PC-9 (cell line): ENCODE data around the gene ELMO2. TPM values are rescaled to one million over a fixed set of nuclear protein-coding genes. Genes with fewer than 3 reads are reported as not detected.

Experiments
- BruUV-seq: library from RNA; stranded (reverse); fragments of 400-500 nt; replicated peaks from 2 replicates; lab custom pipeline; 2021; lab: Mats Ljungman, UMichigan
- CTCF ChIA-PET: fragments of 300-600 bp; sonication (Branson Sonifier 250); formaldehyde crosslinking; loops from one replicate; lab custom pipeline; 2022; ENCODE audit warnings: antibody characterized with exemption; lab: Charles Lee
- POLR2A ChIA-PET: fragments of 300-600 bp; sonication (Branson Sonifier 250); formaldehyde crosslinking; loops from one replicate; lab custom pipeline; 2022; ENCODE audit warnings: antibody characterized with exemption; ENCODE audit not compliant: unreplicated experiment; lab: Charles Lee
- DNase-seq, 2 experiments: peaks; one replicate each; pipeline versions ENCODE4 v3.0.0 to v3.0.0-alpha.2; 2015 to 2022; ENCODE audit warnings: mixed read lengths in 1 of 2
- H2AFZ ChIP-seq: fragments of 200-600 bp; sonication (generic); 2 replicates; pipeline ENCODE4 v1.8.1; 2017; ENCODE audit warnings: antibody characterized with exemption
- H3F3A ChIP-seq: fragments of 200-600 bp; sonication (generic); 2 replicates; pipeline ENCODE4 v1.8.1; 2017; ENCODE audit warnings: antibody characterized with exemption, mild to moderate bottlenecking, low read depth; ENCODE audit not compliant: insufficient read depth
- H3K27ac ChIP-seq: fragments of 200-600 bp; sonication (generic); 2 replicates; pipeline ENCODE4 v1.6.1; 2016; ENCODE audit warnings: mixed run types
- H3K27me3 ChIP-seq: fragments of 200-600 bp; sonication (generic); 2 replicates; pipeline ENCODE4 v1.6.1; 2016; ENCODE audit warnings: low read depth, mixed run types; ENCODE audit not compliant: insufficient read depth
- H3K36me3 ChIP-seq: fragments of 200-600 bp; sonication (generic); 2 replicates; pipeline ENCODE4 v1.6.1; 2016; ENCODE audit warnings: low read depth, mixed run types
- H3K4me1 ChIP-seq: fragments of 200-600 bp; sonication (generic); replicated peaks from 2 replicates; pipeline ENCODE4 v1.6.1; 2016; ENCODE audit warnings: mixed run types; ENCODE audit not compliant: insufficient read depth
- H3K4me2 ChIP-seq: fragments of 200-600 bp; sonication (generic); 2 replicates; pipeline ENCODE4 v1.6.1; 2017; ENCODE audit warnings: mixed run types
- H3K4me3 ChIP-seq: fragments of 200-600 bp; sonication (generic); 2 replicates; pipeline ENCODE4 v1.6.1; 2016; ENCODE audit warnings: mixed run types
- H3K79me2 ChIP-seq: fragments of 200-600 bp; sonication (generic); 2 replicates; pipeline ENCODE4 v1.6.1; 2017; ENCODE audit warnings: low read depth, mixed run types
- H3K9me2 ChIP-seq: fragments of 200-600 bp; sonication (generic); 2 replicates; pipeline ENCODE4 v1.8.1; 2017; ENCODE audit warnings: mild to moderate bottlenecking; ENCODE audit not compliant: insufficient read depth
- H3K9me3 ChIP-seq: fragments of 200-600 bp; sonication (generic); 2 replicates; pipeline ENCODE4 v1.8.1; 2016; ENCODE audit warnings: low read depth; ENCODE audit not compliant: insufficient read depth
- H4K20me1 ChIP-seq: fragments of 200-600 bp; sonication (generic); 2 replicates; pipeline ENCODE4 v1.8.1; 2017; ENCODE audit not compliant: insufficient read depth
- CTCF ChIP-seq: fragments of 200-600 bp; sonication (generic); conservative IDR thresholded peaks from 2 replicates; pipeline ENCODE4 v1.6.1; 2017; ENCODE audit warnings: mixed run types, antibody characterized with exemption, mild to moderate bottlenecking, moderate library complexity
- EZH2 ChIP-seq: fragments of 200-600 bp; sonication (generic); IDR thresholded peaks from 2 replicates; pipeline ENCODE4 v1.8.0; 2017; ENCODE audit warnings: antibody characterized with exemption, low read depth
- intact Hi-C: fragments of 100-400 bp; cut with micrococcal nuclease; formaldehyde crosslinking; loops from one replicate; pipeline ENCODE4 v1.10.0; 2022; ENCODE audit not compliant: unreplicated experiment
- total RNA-seq: library from RNA; stranded (reverse); gene quantifications from 2 replicates; pipeline ENCODE4 v1.2.3, GENCODE V29; 2021

Gene ELMO2
- total RNA-seq, 1 experiment from 2014 or later = 29.4 TPM

- no peaks in the 10 kb centered on the region for H3K9me3 ChIP-seq
- BruUV-seq = no TSS peak
- no peak for DNase-seq
Measured at GRCh38 chr20:46333161-46333991, 73.0 kb downstream of the ELMO2 start.

GRCh38 chr20:46332373-46333160 is 73.8 kb downstream of the ELMO2 start:
- no peaks in the 10 kb centered on the region for H3K36me3 ChIP-seq
- no peak overlapping the region for H3K4me3 ChIP-seq
- POLR2A ChIA-PET = no interaction called here
- no peak overlapping the region for H2AFZ ChIP-seq
- BruUV-seq = no TSS peak
- no peak overlapping the region for H3K27ac ChIP-seq
- H3K4me2 ChIP-seq = no peak overlapping the region
- H3K9me2 ChIP-seq = no peaks in the 10 kb centered on the region
- intact Hi-C loops = no loop called here
- DNase-seq = no peak
- no peaks in the 10 kb centered on the region for H4K20me1 ChIP-seq
- no peaks in the 10 kb centered on the region for H3K79me2 ChIP-seq
- TF ChIP-seq EZH2 (no peak), CTCF (no peak)
- H3K9me3 ChIP-seq = no peaks in the 10 kb centered on the region
- no peaks in the 10 kb centered on the region for H3F3A ChIP-seq
- peaks cover 94% of the 10 kb centered on the region for H3K27me3 ChIP-seq
- CTCF ChIA-PET = interaction anchor here (0.6 to 1.5 kb wide), 2 partner anchors 16 to 242 kb away, joined by 3 to 4 read pairs; no protein-coding TSS in a partner anchor
- no peaks in the 10 kb centered on the region for H3K4me1 ChIP-seq

More at GRCh38 chr20:46333161-46333991, 73.0 kb downstream of the ELMO2 start:
- no peaks in the 10 kb centered on the region for H3K4me1 ChIP-seq
- POLR2A ChIA-PET = interaction anchor here (0.6 kb wide), 1 partner anchor 82 kb away, joined by 4 read pairs; no protein-coding TSS in a partner anchor
- H3K36me3 ChIP-seq = no peaks in the 10 kb centered on the region
- CTCF ChIA-PET = interaction anchor here (0.6 to 0.7 kb wide), 3 partner anchors 39 to 302 kb away, joined by 3 to 14 read pairs (median 8); no protein-coding TSS in a partner anchor
- H3K27ac ChIP-seq = no peak overlapping the region
- H3K4me2 ChIP-seq = no peak overlapping the region
- no peaks in the 10 kb centered on the region for H3F3A ChIP-seq
- H2AFZ ChIP-seq = no peak overlapping the region
- no peaks in the 10 kb centered on the region for H4K20me1 ChIP-seq
- H3K27me3 ChIP-seq = peaks cover 96% of the 10 kb centered on the region
- TF ChIP-seq CTCF (no peak), EZH2 (no peak)
- no peaks in the 10 kb centered on the region for H3K9me2 ChIP-seq
- H3K79me2 ChIP-seq = no peaks in the 10 kb centered on the region
- no peak overlapping the region for H3K4me3 ChIP-seq
- intact Hi-C loops = no loop called here

DNA sequence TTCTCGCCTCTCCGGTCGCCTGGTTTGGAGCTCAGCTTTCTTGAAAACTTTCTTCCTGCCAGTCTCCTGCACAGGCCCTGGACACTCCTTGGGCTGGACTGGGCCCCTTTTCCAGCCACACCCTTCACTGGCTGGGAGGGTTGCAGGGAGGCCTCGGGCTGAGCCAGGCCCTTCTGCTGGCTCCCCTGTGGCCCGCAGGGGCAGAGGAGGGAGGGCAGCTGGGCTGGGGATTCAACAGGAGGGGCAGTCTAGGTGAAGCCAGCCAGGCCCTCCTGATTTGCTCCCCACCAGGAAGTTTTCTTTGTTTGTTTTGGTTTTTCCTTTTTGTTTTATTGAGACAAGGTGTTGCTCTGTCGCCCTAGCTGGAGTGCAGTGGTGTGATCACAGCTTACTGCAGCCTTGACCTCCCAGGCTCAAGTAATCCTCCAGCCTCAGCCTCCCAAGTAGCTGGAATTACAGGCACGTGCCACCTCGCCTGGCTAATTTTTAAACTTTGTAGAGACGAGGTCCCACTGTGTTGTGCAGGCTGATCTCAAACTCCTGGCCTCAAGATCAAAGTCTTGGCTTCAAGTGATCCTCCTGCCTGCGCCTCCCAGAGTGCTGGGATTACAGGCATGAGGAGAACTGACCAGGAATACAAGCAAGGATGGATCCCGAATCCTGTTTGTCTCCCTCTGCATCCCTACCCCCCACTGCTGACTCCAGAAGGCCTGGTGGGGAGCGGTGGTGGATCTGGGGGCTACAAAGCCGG is 74.6 kb downstream of the ELMO2 start:
- peaks cover 93% of the 10 kb centered on the region for H3K27me3 ChIP-seq
- no peak for DNase-seq
- no peak overlapping the region for H3K4me3 ChIP-seq
- no peaks in the 10 kb centered on the region for H3K36me3 ChIP-seq
- H4K20me1 ChIP-seq = no peaks in the 10 kb centered on the region
- intact Hi-C loops = no loop called here
- no peak overlapping the region for H3K4me2 ChIP-seq
- H3K27ac ChIP-seq = no peak overlapping the region
- BruUV-seq = no TSS peak
- no peaks in the 10 kb centered on the region for H3K79me2 ChIP-seq
- ChIA-PET POLR2A (no interaction called here), CTCF (interaction anchor here (1.5 kb wide), 1 partner anchor 17 kb away, joined by 4 read pairs; no protein-coding TSS in a partner anchor)
- H3K9me3 ChIP-seq = no peaks in the 10 kb centered on the region
- TF ChIP-seq CTCF (no peak), EZH2 (no peak)
- no peaks in the 10 kb centered on the region for H3K9me2 ChIP-seq
- no peaks in the 10 kb centered on the region for H3F3A ChIP-seq
- H2AFZ ChIP-seq = no peak overlapping the region
- no peaks in the 10 kb centered on the region for H3K4me1 ChIP-seq
